HTERT RPE-1 (cell line): Measurements from ENCODE around the gene CPNE4.

Experiments
- in situ Hi-C: fragments of 300-500 bp; cut with MboI; formaldehyde crosslinking; loops from 4 replicates; pipeline ENCODE4 v1.14.3; 2020; ENCODE audit warnings: low sequenced_read_pairs

CPNE4 gene

DNA sequence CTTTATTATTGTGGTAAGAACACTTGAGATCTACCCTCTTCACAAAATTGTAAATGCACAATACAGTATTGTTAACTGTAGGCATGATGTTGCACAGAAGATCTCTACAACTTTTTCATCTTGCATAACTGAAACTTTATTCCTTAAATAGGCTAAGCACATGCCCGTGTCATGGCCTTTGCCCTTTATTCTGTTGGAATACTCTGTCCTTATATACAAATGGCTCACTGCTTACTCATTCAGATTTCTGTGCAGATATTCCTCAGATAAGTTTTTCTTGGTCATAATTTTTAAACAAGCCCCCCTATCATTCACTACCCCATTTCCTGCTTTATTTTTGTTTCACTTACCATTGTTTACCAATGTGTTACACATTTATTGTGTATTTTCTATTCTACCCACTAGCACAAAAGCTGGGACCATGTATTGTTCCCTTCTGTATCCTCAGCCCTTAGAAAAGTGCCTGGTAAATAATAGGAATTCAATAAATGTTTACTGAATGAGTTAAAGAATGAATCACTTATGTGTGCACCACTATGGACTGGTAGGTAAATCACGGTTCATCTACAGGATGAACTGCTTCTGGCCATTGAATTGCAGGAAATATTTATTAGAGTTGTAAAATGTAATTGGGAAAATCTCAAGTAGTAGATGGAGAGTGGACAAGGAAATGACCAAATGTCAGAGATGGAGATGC lies 151.0 kb downstream of the CPNE4 start:
- in situ Hi-C loops: no loop called here

DNA sequence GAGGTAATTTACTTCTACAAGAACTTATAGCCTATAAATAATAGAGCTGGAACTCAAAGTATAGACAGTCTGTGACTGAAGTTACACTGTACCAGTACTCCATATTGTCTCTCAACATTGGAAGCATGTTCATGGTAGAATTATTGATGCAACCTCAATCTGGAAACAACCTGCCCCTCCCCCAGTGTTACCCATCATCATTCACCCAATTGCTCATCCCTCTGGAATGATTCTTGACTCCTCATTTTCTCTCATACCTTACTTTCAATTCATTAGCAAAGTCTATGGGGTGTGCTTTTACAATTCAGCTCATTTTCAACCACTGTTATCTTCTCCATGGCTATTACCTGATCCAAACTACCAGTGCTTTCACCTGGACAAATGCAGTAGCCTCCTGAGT lies 151.7 kb downstream of the CPNE4 start:
- in situ Hi-C loops: no loop called here

DNA sequence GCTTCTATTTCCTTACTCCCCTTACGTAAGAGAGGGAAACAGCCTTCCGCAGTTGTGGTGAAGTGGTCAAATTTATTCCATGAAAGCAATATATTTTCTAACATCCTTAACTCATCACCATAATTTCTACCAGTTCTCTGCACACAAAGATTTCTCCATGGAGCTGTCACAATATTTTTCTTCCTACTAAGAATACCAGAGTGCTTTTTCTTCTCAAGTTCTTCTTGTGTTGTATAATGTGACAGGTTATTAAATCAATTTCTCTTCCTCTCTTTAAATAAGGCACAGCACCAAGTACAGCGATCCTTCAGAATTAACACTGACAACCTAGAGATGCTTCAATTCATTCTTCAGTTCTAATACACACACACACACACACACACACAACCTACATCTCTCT lies 153.0 kb downstream of the CPNE4 start:
- in situ Hi-C loops: no loop called here

DNA sequence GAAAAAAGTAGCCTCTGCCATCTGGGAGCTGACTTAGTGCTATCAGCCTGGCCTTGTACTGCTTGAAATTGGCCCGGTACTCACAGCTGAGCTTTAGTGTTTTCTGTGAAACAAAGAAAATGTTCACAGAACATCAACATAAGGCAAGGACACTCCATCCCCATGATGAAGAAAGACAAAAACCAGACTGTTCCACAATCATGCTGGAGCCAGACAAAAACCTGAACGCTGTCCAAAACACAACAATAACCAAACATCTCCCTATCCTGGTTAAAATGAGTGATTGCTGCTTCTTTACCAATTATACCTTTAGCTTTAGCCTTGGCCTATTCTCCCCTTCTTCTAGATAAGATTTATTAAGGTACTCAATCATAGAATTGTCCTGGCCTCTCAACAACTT lies 153.9 kb downstream of the CPNE4 start:
- in situ Hi-C loops: no loop called here

DNA sequence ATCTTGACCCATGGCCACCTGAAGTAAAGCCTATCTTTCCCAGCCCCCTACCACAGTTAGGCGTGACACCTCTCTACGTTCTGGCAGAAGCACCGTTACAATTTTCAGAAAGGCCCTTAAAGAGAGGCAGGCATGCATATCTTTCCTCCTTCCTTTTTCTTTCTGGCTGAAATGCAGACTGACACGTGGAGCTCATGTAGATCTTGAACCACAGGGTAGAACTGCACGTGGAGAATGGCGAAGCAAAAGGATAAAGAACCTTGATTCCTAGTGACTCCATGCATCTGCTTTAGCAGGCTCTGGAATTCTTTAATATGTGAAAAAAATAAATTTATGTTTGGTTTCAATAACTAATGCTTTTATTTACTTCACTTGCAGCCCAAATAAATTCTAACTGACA lies 166.6 kb downstream of the CPNE4 start:
- in situ Hi-C loops: no loop called here

DNA sequence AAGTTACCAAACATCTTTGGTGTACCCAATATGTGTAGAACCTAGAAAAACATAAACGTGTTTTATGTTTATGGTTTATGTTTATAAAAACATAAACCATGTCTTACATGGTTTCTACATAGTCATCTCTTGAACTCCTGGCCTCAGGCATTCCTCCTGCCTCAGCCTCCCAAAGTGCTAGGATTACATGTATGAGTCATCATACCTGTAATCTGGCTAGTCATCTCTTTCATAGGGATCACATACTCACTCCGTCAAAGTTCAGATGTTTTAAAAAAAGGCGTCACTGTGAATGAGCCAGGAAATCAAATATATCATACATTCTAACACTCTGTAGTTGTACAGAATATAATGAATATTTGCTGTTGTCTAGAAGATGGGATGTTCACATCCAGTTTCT lies 178.6 kb downstream of the CPNE4 start:
- in situ Hi-C loops: no loop called here

DNA sequence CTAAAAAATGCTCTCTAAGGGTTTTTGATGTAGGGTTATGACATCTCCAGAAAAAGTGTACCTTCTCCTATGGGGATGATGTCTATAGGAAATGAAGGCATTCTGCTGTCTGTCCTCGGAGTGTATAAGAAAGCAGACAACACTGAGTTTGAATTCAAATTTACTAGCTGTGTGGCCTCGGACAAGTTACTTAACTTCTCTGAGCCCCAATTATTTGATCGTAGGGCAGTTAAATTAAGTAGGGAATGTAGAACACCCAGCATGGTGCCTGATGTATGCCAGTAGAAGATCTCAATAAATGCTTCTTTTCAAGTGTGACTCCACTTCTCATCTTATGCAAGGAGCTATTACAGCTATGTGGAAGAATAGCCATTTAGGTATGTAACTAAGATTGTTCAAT lies 184.6 kb downstream of the CPNE4 start:
- in situ Hi-C loops: no loop called here

DNA sequence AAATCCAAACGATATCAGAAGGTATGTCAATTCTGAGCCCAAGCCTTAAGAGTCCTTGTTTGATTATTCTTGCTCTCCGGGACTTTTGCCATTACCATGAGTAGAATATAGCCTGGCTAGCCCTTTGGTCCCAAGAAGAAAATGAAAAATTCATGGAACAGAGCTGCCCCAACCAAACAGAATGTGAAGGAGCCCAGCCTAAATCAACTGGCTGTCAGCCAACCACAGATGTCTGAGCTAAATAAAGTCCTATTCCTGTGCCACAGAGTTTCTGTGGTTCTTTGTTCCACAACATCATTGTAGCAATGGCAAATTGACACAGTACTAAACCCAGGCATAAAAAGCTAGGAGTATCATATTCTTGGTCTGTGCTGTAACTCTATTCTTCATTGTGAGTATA lies 185.2 kb downstream of the CPNE4 start:
- in situ Hi-C loops: no loop called here

DNA sequence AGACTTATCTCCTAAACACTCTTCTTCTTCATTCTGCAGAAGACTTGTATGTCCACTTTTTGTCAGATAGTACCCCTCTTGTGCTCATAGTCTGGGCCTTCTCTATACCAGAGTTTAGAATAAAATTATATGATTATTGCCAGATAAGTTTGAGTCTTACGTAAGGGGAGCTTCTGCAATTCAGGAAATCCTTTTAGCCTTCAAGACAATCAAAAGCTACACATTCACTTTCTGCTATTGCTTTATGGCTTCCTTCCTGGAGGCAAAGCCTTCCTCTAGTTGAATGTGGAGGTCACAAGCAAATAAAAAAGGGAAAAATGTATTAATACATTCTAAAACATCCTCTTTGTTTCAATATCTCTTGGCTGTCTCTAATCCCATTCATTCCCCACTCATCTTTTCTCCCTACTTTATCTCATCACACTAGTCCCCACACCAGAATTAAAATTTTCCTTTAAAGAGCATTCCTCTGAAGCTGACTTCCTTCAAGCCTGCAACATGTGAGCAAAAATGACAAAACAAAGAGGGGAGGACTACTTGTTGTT lies 186.8 kb downstream of the CPNE4 start:
- in situ Hi-C loops: no loop called here

DNA sequence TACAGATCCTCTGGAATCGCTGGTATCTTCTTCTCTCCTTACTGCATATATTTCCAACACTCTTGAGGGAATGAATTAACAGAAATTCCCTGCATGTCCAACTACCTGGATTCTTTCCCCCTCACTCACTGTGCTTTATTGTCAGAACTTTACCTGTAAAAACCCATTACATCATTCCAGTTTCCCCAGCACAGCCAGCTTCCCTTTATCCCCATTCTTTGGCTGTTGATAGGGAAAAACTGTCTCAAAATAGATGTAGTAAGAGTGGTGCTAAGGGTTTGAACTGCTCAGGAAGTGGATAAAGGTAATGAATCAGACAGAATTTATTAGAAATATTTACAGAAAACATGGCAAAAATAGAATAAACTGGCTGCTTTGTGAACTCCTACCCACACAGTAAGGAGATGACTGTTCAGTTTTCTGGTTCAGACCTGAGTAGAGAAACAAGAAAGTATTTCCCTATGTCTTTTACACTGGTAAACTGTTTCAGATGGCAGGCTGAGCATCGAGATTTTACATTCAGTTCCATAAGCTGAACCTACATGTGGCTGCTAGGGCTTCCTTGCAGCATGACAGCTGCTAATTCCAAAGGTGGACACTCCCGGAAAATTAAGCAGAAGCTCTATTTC lies 188.4 kb downstream of the CPNE4 start:
- in situ Hi-C loops: no loop called here

DNA sequence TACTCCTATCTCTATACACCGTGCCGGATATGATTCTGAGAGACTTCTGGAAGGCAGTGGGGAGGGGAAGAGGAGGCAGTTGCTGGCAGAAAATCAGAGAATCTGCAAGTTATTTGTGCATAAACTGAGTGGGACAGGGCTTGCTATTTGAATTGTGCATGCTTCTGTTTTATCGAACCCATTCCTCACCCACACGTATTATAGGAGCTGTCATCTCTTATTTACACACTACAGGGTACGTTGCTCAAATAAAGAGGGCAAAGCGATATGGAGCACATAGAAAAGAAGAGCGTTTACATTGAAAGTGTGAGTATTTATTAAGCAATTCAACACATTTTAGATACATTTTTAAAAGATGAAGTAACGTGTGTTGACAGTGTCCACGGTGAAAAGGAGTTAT lies 191.6 kb downstream of the CPNE4 start:
- in situ Hi-C loops: no loop called here

DNA sequence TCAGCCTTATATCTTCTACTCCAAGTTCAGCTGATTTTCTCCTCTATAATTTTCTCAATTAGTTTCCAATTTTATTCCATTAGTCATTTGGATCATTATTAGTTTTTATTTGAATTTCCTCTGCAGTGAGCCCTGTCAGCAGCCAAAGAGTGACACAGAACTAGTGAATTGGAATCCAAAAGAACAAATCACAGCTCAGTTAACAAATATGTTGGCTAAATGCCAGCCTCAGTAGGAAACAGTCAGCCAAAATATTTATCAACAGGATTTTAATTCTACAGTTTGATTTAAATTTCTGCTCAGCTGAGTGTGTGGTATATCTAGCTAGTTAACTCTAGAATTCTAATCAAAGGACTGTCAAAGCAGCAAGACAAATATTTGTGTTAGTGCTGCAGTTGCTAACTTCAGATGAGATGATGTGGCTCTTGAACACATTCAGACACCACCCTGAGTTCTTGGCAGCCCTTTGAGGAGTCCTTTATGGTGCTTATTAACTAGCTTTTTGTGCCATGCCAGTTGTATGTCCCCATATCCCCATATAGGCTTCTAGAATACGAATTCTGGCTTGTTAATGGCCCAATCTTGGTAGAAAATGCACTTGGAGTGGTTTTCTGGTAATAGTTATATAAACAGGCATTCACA lies 194.5 kb downstream of the CPNE4 start:
- in situ Hi-C loops: no loop called here

DNA sequence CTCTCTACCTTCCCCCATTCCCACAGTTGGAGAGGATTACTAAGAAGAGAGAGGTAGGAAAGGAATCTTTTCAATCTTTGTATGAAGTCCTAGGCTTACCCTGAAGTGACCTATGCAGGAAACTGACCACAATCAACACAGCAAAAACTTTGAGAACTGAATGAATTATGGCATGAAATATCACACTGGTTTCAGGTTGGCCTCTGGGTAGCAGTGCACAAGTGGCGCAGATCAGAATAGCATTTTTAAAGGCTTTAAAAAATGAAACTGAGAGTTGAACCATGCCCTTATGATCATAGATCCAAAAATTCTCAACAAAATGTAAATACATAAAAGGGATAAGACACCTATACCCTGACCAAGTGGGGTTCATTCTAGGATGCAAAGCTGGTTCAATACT lies 198.9 kb downstream of the CPNE4 start:
- in situ Hi-C loops: no loop called here

DNA sequence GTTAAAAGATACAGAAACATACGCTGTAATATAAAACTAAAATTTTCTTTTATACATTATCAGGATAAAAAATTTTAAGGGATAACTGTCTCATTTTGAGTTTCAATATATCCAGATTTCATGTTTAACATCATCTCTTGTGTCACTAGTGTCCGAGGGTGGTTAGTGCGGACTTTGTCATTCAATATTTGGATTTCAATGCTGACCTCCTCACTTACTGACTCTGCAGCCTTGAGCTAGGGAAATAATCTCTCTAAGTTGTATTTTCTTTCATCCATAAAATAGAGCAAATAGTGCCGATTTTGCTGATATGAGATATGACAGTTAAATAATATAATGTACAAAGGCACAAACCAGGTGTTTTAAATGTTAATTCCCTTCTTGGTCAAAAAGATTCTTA lies 203.2 kb downstream of the CPNE4 start:
- in situ Hi-C loops: no loop called here

DNA sequence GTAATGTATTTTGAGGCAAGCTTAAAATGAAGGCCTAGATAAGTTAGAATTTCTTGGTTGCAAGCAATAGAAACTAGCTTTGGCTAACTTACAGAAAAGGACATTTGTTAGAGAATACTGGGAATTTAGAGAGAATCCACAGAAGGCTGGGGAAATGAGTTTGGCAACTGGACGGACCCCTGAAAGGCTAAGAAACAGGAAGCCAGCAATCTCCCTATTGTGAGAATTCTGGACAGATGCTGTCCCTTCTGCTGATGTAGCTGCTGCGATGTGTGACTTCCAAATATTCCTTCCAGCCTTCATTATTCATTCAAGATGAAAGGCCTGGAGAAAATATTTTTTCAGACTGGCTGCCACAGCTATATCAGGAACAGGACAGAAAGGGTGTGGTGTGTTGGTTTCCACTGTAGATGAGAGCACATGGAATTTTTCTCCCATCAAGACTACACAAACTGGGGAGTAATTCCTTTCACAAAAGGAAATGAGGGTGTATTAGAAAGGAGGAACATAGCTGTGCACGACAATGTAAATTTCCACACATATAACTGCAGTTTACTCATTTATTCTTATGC lies 213.5 kb downstream of the CPNE4 start:
- in situ Hi-C loops: no loop called here

DNA sequence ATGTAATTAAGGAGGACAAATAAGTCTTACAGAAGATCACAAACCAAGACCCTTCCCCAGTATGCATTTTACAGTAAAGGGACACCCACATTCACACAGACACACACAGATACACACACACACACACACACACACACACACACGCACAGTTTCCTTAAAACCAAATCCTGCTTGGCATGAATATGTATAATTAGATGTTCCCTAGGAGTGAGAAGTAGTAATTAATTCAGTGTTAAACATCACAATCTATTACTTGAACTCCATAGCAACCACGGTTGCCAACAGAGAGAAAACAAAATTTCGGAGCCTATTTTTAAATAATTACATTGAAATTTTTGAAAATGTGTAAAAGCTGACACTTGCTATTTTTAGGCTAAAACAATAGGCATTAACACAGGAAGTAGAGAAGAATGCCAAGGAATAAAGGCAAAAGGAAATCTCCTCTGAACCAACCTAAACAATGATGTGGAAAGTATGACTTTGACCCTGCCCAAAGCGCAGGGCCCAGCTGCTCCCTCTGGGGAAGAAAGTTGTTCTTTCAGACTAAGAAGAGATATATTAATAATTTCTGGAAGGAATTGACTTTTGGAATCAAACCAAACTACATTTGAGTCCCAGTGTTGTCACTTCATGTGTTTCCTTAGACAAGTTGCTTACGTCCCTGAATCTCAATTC lies 215.3 kb downstream of the CPNE4 start:
- in situ Hi-C loops: no loop called here

DNA sequence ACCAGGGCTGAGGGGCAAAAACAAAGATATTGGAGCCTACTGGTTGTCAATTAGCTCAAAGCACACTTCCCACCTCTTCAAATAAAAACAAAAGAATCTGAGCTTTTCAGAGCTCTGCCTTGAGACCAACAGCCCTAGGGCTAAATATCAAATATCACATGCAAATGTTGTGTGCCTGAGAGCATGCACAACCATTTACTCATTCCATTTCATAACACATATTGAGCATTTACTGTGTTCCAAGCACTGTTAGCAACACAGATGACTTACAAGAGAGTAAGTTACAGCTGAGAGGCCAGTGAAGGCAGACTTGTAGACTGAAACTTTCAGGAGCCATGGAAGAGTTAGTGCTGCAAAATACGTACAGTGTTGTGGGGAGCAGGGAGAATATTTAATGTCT lies 222.4 kb downstream of the CPNE4 start:
- in situ Hi-C loops: no loop called here

DNA sequence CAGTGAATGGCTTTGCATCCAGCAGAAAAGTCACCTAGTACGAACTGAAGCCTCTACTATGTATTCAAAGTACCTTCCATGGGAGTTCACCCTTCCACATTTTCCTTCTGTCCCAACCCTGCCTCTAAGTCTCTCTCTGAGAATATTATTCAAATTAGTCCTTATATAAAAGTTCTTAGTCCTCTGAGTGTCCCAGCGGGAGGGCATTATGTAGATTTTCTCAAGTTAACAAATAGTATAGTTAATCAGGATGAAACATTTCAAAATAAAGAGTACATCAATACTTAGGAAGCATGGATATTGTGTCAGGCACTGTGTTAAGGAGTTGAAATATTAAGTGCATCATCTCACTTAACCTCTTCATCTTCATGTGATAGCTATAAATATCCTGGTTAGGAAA lies 223.3 kb downstream of the CPNE4 start:
- in situ Hi-C loops: no loop called here

DNA sequence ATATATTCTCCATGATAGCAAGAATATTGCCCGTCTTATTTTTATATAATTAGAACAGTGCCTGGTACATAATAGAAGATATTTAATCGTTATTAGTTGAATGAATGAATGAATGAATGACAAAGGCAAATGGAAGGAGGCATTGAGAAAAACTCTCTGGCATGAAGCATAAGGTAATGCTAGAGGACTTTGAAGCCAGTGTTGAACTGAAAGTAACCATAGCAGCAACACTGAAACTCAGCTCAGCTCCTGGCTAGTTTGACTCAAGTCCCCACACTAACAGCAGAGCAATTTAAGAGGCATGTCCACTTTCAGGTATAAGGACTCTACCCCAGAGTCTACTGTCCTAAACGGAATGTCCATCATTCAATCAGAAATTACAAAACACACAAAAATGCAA lies 227.0 kb downstream of the CPNE4 start:
- in situ Hi-C loops: no loop called here

DNA sequence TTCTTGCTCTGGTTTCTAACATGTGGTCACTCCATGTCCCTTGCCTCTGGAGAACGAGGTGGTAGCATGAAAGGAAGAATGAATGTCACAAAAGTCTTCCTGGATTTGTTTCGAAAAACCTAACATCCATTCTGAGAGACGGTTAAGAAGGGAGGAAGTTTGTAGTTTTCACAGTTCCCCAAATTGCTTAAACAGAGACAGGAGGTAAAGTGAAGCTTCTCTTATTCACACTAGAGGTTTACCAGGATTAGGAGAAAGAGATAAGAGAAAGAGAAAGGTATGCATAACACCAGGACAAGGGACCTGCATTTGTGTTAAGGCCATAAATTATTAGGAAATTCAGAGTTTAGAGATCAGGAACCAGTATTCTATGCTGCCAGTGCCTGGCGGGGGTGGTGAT lies 228.1 kb downstream of the CPNE4 start:
- in situ Hi-C loops: no loop called here

DNA sequence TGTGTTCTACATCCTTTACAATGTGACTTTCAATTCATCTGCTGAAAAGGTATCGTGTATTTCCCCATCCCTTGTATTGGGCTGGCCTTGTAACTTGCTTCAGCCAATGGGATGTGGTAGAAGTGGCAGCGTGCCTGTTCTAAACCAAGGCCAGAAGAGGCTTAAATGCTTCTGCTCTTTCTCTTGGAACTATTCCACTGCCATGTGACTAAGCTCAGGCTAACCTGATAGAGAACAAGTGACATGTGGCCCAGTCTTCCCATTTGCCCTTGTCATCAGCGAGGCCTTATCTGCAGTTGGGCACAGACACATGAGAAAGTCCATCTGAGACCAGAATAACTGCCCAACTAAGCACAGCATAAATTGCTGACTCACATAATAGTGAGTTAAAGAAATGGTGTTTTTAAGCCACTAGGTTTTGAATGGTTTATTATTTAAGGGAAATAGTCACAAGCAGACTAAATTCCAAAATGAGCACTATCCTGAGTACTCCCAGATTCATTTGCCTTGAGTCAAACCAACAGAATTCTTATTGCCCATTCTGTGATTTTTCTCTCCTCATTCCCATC lies 230.2 kb downstream of the CPNE4 start:
- in situ Hi-C loops: no loop called here
